NCI-H510A treated with DMSO at 0.1 percent for 48 hours (cell line): Measurements from ENCODE around the gene LRMDA.

Source experiments
- DNase-seq: peaks from one replicate; lab custom pipeline; 2025; lab: John Stamatoyannopoulos, UW

LRMDA gene

GRCh38 chr10:75956624-75957023, 525.2 kb downstream of the LRMDA start:
- DNase-seq = no peak

- no peak for DNase-seq
These were observed 526.1 kb downstream of the LRMDA start for GRCh38 chr10:75957314-75958120.

GRCh38 chr10:75959209-75959608, 527.8 kb downstream of the LRMDA start:
- DNase-seq = no peak

- no peak for DNase-seq
These were observed 528.5 kb downstream of the LRMDA start for GRCh38 chr10:75959912-75960311.

- no peak for DNase-seq
These were observed 531.1 kb downstream of the LRMDA start for GRCh38 chr10:75962395-75963061.

- no peak for DNase-seq
These were observed 536.1 kb downstream of the LRMDA start for GRCh38 chr10:75967491-75967890.

- no peak for DNase-seq
These were observed 537.6 kb downstream of the LRMDA start for GRCh38 chr10:75969031-75969430.

GRCh38 chr10:75971402-75972211, 540.2 kb downstream of the LRMDA start:
- peak; percentile 5 for DNase-seq

- peak; percentile 50 for DNase-seq
These were observed 541.3 kb downstream of the LRMDA start for GRCh38 chr10:75972491-75973276.

GRCh38 chr10:75974080-75974479, 542.7 kb downstream of the LRMDA start:
- DNase-seq = no peak

GRCh38 chr10:75976681-75977080, 545.3 kb downstream of the LRMDA start:
- no peak for DNase-seq

GRCh38 chr10:75977139-75977538, 545.7 kb downstream of the LRMDA start:
- DNase-seq = no peak

GRCh38 chr10:75978213-75978612, 546.8 kb downstream of the LRMDA start:
- no peak for DNase-seq

GRCh38 chr10:75980419-75981002, 549.1 kb downstream of the LRMDA start:
- DNase-seq = no peak

GRCh38 chr10:75982611-75983369, 551.4 kb downstream of the LRMDA start:
- no peak for DNase-seq

- DNase-seq = no peak
These were observed 552.6 kb downstream of the LRMDA start for GRCh38 chr10:75984067-75984466.

GRCh38 chr10:75987616-75988015, 556.2 kb downstream of the LRMDA start:
- no peak for DNase-seq

- no peak for DNase-seq
These were observed 563.1 kb downstream of the LRMDA start for GRCh38 chr10:75994357-75995040.

- DNase-seq = no peak
These were observed 563.6 kb downstream of the LRMDA start for GRCh38 chr10:75995041-75995430.

GRCh38 chr10:75995720-75996119, 564.3 kb downstream of the LRMDA start:
- no peak for DNase-seq
